Caki2 (cell line): Measurements from ENCODE around the gene MBP. TPM values are rescaled to one million over a fixed set of nuclear protein-coding genes. Genes with fewer than 3 reads are reported as not detected.
"Not testable (repeated sequence)": the region's sequence is repeated elsewhere in the genome, so short reads cannot be mapped to it uniquely, and the experiment has no call there.

Source experiments
- DNase-seq: peaks from one replicate; pipeline ENCODE4 v3.0.0-alpha.2; 2015; ENCODE audit warnings: low read depth
- in situ Hi-C: cut with HindIII; loops from 2 replicates; pipeline ENCODE4 v1.10.0; 2016; ENCODE audit warnings: low sequenced_read_pairs, low pct_unique_long_range_greater_than_20kb, mixed read lengths
- total RNA-seq: library from RNA; depleted of rRNA; stranded (reverse); fragments of >200 nt; shearing (Covaris generic); gene quantifications from 2 replicates; pipeline ENCODE4 v1.2.3, GENCODE V29; 2014; ENCODE audit warnings: low replicate concordance

The MBP gene
- total RNA-seq, 1 experiment from 2014 or later, result 14.7 TPM

DNA sequence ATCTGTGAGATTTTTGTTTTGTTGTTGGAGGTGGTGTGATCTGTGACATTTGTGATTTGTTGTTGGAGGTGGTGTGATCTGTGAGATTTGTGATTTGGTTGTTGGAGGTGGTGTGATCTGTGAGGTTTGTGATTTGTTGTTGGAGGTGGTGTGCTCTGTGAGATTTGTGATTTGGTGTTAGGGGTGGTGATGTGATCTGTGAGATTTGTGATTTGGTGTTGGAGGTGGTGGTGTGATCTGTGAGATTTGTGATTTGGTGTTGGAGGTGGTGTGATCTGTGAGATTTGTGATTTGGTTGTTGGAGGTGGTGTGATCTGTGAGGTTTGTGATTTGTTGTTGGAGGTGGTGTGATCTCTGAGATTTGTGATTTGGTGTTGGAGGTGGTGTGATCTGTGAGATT is 165.3 kb downstream of the MBP start:
- DNase-seq, in situ Hi-C loops: not testable (repeated sequence)

GRCh38 chr18:76965555-76966151 is 166.9 kb downstream of the MBP start:
- DNase-seq, in situ Hi-C loops: not testable (repeated sequence)

GRCh38 chr18:76963936-76964335 is 168.6 kb downstream of the MBP start:
- DNase-seq, result no peak
- in situ Hi-C loops, result no loop called here

- in situ Hi-C loops, result no loop called here
- no peak for DNase-seq
Observed at GRCh38 chr18:76962851-76963250, 169.7 kb downstream of the MBP start.

- in situ Hi-C loops, result no loop called here
- no peak for DNase-seq
Observed at GRCh38 chr18:76960528-76961035, 172.0 kb downstream of the MBP start.

DNA sequence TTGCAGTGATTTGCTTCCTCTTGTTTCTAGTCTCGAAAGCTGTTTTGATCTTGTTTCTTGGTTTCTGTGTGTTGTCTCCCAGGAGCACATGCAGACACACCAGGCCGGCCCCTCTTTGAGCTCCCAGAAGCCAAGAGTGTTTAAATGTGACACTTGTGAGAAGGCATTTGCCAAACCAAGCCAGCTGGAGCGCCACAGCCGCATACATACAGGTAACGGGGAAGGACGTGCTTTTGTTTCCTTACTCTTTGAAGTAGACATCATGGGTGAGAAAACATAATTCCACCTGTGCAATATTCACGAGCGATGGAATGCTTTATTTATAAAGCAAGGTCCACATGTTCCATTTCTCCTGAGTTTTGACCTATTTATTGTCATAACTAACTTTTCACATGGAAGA is 173.0 kb downstream of the MBP start:
- in situ Hi-C loops, result no loop called here
- no peak for DNase-seq

GRCh38 chr18:76958692-76959341 is 173.8 kb downstream of the MBP start:
- no peak for DNase-seq
- in situ Hi-C loops, result no loop called here

GRCh38 chr18:76957384-76958355 is 174.9 kb downstream of the MBP start:
- in situ Hi-C loops, result no loop called here
- no peak for DNase-seq

DNA sequence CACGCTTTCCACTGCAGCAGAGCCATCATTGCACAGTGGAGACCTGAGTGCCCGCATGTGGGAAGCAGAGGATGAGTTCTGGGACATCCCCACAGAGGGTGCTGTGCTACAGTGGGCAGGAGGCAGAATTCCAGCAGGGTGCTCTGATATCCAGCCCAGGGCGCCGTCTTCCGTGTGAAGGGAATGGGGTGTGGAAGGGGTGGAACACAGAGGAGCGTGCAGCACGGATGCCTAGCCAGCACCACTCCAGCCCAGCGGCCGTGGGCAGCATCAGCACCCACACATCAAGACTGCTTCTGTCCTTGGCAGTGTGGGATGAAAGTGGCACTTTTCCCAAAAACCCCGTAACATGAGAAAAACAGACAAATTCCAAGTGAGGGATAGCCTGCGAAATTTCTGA is 175.9 kb downstream of the MBP start:
- in situ Hi-C loops, result no loop called here
- DNase-seq, result no peak

GRCh38 chr18:76955524-76956170 is 176.9 kb downstream of the MBP start:
- DNase-seq, result no peak
- in situ Hi-C loops, result no loop called here

GRCh38 chr18:76953583-76954233 is 178.9 kb downstream of the MBP start:
- in situ Hi-C loops, result no loop called here
- DNase-seq, result no peak

DNA sequence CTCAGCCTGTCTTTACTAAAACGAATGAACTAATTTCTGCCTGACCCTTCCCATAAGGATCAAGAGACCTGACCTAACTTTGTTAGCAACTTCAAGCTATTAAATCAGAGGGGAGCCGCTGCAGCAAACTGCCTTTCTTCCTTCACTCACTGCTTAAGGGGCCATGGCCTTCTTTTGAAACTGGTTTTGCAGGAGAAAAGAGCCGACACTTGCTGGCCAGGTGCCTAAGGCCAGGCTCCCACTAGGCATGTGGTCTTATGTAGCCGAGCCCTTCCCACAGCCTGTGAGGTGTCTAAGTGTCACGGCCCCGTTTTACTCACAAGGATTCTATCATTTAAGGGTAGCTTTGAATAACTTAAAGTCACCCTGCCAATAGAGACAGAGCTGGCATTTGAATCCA is 179.4 kb downstream of the MBP start:
- DNase-seq, result no peak
- in situ Hi-C loops, result no loop called here

DNA sequence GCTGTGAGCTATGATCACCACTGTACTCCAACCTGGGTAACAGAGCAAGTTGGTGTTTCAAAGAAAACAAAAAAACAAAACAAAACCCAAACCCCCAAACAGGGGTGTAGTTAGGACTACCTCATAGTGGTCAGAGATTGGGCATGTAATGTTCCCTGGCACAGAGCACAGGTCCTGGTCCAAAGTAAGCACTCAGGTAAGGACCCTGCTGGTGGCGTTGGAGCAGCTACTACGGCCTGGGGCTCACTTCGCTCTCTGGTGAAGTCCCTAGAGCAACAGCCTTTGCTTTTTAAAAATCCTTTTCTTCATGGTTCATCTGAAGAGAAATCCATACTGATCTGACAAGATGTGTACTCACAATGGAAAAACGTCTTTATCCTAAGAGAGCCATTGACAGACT is 179.8 kb downstream of the MBP start:
- in situ Hi-C loops, result no loop called here
- DNase-seq, result no peak

DNA sequence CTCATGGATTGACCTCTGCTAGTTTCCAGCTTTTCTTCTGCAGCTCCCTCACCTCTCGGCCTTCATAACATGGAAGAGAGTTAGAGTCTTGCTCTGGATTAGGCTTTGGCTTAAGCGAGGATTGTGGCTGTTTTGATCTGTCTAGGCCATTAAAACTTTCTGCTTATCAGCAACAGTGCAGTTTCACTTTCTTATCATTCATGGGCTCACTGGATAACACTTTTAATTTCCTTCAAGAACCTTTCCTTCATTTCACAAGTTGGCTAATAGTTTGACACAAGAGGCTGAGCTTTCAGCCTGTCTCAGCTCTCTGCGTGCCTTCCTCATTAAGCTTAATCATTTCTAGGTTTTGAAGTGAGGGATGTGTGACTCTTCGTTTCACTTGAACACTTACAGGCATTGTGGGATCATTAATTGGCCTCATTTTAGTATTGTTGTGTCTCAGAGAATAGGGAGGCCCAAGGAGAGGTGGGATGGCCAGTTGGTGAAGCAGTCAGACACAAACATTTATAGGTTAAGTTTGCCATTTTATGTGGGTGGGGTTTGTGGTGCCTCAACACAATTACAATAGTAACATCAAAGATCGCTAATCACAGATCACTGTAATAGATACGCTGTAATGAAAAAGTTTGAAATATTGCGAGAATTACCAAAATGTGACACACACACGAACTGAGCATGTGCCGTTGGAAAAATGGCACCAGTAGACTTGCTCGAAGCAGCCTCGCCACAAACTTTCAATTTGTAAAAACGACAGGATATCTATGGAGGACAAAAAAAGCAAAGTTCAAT is 180.9 kb downstream of the MBP start:
- no peak for DNase-seq
- in situ Hi-C loops, result no loop called here

- in situ Hi-C loops, result no loop called here
- DNase-seq, result no peak
Observed at GRCh38 chr18:76948345-76948744, 184.2 kb downstream of the MBP start.

DNA sequence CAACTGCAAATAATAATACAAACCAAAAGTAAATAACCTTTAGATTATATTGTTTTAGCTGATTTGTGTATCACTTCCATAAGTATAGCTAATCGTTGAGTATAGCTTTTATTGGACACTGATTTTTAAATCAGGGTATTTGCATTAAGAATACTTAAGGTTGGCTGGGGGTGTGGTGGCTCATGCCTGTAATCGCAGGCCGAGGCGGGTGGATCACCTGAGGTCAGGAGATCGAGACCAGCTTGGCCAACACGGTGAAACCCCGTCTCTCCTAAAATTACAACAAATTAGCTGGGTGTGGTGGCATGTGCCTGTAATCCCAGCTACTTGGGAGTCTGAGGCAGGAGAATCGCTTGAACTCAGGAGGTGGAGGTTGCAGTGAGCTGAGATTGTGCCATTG is 188.2 kb downstream of the MBP start:
- in situ Hi-C loops, DNase-seq: not testable (repeated sequence)

DNA sequence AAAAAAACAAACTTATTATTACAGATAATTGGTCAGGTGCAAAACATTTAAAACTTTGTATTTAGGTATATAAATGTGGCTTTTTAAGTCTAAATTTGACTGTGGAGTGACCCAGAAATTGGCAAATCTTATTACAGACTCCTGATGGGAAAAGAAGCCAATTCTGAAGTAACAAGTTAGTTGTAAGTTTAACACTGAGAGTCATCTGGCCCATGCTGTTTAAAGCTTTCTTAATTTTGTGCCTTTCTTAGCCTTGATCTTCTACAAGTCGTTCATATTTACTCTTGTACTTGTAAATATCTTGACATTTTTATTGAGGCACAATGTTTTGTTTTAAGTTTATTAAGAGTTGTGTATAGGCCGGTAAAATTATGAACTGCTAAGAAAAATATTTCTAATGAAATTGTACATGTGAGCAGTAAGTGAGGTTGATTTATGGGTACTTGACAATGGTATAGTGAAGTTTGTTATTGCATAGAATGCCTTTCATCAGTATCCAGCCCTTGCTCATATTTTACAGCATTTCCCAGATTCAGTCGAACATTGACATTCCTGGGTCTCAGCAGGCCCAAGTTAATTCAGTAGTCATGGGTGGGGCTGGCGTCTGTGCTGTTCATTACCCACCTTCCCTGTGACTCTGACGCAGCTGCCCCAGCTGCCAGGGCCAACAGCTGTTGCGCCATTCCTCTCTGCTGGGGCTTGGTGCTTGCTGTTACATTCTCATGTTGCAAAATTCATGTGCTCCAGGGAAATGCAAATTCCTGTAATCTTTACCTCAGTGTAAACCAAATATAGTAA is 188.8 kb downstream of the MBP start:
- no peak for DNase-seq
- in situ Hi-C loops, result no loop called here
